IPS DF 4.7 (cell line): ENCODE measurements around the gene CC2D1A.

Source experiments
- DNase-seq: peaks from one replicate; pipeline ENCODE4 v3.0.0-alpha.2; 2013; ENCODE audit warnings: low spot score; ENCODE audit errors: extremely low read depth

Gene CC2D1A

DNA sequence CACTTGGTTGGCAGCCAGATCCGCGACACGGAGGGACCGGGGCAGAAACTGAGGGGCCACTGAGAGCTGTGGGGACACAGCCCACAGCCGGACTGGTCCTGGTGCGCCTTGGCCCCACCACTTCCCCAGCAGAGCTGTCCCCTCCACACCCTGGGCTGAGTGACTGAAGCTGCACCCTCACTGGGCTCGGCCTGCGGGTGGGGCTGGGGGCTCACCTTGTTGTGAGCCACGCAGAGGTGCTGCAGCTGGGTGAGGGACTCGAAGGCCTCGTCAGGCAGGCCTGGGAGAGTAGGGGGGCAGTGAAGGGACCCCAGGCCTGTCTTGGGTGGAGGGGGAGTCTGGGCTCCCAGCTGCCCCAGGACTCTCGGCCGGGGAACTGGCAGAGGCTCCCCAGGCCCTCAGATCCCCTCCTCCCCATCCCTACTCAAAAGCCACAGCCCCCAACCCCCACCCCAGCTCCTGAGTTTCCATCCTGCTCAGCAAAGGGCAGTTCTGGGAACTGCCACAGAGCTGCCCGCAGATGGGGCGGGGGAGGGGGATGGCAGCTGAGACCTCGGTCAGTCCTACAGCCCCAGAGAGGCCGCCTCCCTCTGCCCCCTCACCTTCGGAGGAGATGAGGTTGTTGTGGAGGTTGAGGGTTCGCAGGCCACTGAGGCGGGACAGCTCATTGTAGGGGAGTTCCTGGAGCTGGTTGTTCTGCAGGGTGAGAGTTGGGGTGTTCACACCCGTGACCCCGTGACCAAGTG is 29.9 kb downstream of the CC2D1A start:
- no peak for DNase-seq

DNA sequence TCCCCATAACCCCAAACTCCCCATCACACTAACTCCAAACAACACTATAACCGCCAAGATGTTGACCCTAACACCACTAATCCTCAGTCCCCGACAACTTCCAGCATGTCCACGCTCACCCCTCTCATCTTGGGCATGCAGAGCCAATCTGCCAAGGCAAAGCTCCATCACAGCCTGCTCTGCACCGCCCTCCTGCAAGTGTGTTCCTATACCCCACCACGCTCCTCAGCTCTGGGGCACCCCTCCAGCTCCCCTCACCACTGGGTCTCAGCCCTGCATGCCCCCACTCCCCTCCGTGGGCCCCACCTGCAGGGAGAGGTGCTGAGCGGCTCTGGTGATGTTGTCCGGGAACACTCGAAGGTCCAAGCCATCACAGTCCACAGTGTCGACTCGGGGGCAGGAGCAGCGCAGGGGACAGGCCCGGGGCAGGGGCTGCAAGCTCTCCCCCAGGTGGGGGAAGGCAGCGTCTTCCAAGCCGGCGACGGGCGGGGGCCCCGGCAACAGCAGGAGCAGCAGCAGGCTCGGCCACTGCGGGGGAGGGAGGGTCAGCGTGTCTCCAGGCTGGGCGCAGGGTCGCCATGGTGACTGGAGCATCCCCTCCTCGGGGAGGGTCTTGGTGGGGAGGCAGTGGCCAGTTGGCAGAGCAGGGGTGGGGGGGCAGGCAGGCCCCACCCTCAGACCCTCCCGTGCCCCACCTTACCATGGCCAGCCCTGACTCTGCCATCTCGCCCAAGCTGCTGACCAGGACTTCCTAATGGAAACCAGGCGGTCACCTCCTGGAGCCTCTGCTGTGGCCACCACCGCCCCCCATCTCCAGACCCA is 31.7 kb downstream of the CC2D1A start:
- DNase-seq, result no peak

DNA sequence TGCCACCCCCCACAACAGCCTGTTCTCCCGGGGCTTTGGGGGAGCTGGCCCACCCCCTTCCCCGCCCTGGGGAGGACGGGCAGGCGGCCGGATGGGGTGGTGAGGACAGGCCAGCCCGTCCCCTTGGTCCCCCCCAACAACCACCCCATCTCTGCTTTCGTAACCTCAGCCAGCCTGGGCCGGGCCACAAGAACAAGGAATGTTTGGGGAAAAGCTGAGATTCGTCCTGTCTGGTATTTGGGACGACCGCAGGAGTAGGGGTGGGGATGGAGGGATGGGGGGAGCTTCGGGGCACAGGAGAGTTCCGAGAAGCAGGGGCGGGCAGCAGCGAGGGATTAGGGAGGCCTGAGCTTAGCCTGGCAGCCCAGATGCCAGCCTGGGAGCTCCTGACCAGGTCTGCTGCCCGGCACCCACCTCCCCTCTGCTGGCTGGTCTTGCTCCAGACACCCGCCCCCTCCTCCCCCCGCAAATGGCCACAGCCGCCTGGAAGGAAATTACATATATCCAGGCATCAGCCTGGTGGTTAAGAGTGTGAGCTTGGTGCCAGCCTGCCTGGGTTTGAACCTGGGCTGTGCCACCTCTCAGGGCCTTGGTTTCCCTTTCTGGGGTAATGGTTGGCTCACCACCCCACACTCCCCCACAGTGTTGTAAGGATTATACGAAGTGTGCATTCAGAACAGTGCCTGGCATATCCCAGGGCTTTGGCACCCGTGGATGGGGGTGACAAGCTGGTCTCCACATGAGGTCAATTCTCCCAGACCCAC is 32.5 kb downstream of the CC2D1A start, which contains the start of gene PODNL1:
Gene PODNL1 (minus strand): TSS at position 117 of the 764 bp plus-strand sequence. CDS start 236 bp downstream, outside the sequence.
- DNase-seq, result no peak

DNA sequence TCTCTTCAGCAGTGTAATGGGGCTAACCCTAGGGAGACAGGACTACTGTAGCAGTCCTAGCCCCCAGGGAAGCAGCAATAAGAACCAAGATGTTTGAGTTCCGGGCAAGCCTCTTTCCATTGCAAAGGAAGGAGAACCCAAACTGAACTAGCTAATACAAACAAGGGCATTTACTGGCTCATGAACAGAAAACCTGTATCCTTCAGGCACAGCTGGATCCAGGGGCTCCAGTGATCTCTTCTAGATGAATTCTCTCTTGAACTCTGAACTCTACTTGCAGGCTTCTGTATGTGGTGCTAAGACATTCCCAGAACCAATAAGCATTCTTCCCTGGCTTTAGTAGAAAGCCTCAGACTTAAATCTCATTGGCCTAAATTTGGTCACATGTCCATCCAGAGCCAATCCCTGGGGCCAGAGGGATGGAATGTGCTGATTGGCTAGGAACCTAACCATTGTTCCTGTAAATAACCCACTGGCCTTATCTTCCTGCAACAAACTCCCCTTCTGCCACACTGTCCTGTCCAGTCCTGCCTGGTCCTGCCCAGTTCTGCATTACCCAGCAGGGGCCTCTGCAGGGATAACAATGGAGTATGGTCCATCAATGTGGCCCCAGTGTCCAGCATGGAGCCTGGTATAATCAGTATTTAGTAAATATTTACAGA is 36.2 kb downstream of the CC2D1A start:
- no peak for DNase-seq

DNA sequence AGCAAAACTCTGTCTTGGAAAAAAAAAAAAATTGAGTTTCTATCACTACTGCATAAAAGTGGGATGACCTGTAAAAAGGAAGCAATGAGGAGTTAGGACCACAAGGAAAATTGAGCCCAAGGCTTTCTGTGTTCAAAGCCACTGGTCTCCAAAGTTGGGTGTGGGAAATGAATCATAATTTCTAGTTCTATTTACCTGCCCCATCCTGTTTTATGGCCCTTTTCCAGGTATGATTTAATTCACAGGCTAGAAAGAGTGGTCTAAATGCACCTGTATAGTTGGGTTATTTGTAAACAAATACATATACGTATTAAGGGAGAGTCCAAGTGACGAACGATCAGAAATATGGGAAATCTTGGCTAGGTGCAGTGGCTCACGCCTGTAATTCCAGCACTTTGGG is 40.4 kb downstream of the CC2D1A start:
- DNase-seq, result no peak

DNA sequence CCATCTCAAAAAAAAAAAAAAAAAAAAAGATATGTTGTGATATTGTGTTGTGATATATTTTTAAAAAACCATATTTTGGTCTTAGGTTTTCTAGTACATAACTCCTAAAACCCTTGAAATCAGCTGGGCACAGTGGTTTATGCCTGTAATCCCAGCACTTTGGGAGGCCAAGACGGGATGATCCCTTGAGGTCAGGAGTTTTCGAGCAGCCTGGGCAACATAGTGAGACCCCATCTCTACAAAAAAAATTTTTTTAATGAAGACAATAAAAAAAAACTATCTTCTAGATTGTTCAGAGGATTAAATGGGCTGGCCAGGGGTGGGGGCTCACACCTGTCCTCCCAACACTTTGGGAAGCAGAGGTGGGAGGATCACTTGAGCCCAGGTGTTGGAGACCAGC is 45.0 kb downstream of the CC2D1A start:
- no peak for DNase-seq

DNA sequence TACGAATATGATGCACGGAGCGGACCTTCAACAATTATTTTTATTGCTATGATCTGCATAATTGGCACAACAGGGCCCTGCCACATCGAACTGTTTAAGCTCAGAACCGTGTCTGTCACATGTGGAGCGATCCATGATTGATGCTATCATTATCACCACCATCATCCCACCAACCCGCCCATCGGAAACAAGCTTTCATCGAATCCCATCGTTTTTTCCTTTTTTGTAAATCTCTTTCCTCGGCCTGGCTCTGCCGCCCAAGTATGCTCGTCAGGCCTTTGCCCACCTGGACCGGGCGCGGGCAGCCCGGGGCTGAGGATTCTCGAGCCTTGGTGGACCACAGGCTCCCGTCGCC is 45.8 kb downstream of the CC2D1A start:
- DNase-seq, result no peak

DNA sequence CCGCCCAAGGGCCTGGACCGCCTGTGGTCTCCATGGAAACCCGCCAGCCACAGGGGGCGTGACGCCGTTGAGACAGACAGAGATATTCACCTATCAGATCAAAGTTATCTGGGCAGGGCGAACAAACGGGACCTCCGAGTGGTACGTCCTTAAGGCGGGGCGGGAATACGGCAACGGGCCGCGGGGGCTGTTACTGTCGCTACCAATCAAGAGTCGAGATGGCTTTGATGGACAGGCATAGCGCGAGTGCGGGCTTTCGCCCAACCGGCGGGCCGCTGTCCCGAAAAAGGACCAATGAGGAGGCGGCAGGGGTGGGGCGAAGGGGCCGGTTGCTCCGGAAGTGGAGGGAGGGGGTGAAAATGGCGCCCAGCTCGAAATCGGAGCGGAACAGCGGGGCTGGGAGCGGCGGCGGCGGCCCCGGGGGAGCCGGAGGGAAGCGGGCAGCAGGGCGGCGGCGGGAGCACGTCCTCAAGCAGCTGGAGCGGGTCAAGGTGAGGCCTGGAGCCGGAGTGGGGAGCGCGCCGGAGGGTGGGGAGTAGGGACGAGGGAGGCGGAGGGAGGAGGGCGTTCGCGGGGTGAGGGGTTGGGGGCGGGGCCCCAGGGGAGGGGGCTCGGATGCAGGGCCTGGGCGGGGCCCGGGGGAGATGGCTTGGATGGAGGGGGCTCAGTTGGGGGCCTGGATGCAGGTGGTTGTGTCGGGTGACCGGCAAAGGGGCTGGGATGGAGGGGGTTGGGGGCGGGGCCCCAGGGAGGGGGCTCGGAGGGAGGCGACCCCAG is 46.3 kb downstream of the CC2D1A start, which contains the start of gene DCAF15:
Gene DCAF15 (plus strand): TSS at position 356 of the 777 bp plus-strand sequence. CDS start 4 bp downstream, at position 360.
- DNase-seq, result peak; percentile 95

DNA sequence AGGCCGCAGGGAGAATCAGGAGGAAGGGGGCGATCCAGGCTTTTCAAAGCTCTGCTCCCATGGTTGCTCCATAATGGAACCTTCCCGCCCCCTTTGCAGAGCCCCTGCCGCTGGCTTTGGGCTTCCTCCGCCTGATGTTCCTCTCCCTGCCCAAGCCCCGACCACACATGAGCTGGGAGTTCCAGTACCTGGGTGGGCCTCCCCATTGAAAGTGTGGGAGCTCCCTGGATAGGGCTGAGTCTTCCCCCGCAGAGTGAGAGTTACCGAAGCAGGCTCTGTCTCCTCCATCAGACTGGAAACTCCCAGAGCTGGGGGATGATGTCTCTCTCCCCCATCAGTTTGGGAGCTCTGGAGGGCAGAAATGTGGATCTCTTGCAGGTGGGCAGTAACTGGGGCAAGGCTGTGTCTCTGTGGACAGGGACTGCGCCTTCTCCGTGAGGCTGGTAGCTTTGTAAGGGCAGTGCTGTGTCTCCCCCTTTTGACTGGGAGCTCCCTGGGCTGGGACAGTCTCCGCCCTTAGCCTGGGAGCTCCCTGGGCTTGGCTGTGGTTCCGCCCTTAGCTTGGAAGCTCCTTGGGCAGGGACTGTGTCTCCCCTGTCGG is 47.0 kb downstream of the CC2D1A start:
- DNase-seq, result no peak

DNA sequence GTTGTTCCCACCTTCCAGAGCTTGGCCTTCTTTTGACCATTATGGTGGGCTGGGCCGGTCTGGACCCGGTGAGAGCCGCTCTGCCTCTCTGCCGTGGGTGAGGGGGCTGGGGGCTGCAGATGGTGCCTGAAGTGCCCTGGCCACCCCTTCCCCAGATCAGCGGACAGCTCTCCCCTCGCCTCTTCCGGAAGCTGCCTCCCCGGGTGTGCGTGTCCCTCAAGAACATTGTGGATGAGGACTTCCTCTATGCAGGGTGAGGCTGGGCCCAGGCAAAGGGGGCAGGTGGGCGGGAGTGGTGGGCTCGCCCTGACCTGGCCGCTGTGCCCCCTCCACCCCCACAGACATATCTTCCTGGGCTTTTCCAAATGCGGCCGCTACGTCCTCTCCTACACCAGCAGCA is 48.2 kb downstream of the CC2D1A start:
- DNase-seq, result no peak

DNA sequence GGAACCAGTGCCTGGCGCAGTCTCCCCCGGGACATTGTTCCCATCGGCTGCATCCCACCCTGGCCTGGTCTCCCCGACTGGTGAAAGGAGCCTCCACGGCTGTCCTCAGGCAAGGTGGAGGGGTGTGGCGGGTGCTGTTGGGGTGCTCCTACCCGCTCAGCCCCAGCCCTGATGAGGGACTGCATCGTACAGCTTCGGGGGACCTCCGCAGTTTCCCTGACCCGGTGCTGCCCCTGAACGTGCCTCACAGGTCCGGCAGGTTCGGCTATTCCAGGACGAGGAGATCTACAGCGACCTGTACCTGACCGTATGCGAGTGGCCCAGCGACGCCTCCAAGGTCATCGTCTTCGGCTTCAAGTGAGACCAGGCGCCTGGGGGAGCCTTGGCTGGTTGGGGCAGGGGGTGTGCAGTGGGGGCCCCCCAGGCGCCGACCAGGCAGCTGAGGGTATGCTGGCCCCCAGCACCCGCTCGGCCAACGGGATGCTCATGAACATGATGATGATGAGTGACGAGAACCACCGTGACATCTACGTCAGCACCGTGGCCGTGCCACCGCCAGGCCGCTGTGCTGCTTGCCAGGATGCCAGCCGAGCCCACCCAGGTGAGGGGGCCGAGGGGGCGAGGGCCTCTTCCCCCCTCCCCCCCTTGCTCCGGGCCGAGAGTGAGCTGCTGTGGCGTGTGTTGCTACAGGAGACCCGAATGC is 49.8 kb downstream of the CC2D1A start:
- no peak for DNase-seq

DNA sequence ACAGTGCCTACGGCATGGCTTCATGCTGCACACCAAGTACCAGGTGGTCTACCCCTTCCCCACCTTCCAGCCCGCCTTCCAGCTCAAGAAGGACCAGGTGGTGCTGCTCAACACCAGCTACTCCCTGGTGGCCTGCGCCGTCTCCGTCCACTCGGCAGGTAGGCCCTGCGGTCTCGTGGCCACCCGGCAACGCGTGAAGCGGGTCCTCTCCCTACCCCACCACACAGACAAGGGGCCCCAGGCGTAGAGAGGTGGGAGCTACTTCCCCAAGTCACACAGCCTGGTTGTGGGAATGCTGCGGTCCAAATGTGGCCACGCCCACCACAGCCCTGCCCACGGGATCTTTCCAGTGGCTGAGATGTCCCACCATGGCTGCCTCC is 50.4 kb downstream of the CC2D1A start:
- no peak for DNase-seq

DNA sequence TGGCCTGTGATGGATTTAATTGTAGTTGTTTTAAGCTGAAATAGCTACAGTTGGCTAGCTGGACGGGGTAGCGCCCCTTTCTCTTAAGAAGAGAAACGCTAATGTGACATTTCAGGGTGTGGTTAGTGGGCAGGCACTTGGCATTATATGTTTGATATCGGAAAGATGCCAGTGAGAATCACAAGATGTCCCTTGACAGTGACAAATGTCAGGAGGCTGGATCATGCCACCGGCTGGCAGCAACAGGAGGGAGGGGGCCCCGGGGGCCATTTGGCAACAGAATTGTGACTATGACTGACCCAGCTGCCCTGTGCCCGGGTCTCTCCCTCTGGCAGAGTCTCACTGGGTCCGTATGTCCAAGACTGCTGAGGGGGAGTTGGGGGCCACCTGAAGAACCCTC is 51.0 kb downstream of the CC2D1A start:
- DNase-seq, result no peak

DNA sequence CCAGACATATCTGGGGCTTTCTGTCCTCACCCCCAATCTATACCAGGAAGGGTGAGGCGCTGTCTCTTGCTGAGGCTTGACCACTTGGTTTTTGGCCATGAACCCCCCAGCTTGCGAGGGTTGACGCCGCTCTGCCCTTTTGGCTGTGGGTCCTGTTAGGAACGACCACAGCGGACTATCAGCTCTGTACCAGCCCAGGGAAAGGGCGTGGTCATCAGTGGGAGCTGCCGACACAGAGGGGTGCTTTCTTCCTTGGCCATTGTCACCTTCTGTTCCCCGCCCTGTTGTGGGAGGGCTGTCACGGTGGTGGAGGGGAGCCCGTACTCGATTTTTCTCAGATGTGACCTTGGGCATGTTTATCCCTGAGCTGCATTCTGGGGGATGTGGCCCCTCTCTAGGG is 52.0 kb downstream of the CC2D1A start:
- DNase-seq, result no peak

DNA sequence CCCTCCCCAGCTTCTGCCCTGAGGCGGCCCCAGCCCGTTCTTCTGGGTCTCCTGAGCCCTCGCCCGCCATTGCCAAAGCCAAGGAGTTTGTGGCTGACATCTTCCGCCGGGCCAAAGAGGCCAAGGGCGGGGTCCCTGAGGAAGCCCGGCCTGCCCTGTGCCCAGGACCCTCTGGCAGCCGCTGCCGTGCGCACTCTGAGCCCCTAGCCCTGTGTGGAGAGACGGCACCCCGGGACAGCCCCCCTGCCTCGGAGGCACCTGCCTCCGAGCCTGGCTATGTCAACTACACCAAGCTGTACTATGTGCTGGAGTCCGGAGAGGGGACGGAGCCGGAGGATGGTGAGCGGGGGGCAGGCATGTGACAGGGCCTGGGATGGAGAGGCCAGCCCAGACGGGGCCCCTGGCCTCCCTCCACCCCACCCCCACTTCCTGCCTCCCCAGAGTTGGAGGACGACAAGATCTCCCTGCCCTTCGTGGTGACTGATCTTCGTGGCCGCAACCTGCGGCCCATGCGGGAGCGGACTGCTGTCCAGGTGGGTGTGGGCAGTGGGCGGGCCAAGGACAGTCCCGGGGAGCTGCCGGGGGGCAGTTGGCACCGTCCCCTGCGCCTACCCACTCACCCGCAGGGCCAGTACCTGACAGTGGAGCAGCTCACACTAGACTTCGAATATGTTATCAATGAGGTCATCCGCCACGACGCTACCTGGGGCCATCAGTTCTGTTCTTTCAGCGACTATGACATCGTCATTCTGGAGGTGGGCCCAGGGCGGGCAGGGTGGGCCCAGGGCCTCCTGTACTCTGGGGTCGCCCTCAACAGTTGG is 53.4 kb downstream of the CC2D1A start:
- DNase-seq, result no peak

DNA sequence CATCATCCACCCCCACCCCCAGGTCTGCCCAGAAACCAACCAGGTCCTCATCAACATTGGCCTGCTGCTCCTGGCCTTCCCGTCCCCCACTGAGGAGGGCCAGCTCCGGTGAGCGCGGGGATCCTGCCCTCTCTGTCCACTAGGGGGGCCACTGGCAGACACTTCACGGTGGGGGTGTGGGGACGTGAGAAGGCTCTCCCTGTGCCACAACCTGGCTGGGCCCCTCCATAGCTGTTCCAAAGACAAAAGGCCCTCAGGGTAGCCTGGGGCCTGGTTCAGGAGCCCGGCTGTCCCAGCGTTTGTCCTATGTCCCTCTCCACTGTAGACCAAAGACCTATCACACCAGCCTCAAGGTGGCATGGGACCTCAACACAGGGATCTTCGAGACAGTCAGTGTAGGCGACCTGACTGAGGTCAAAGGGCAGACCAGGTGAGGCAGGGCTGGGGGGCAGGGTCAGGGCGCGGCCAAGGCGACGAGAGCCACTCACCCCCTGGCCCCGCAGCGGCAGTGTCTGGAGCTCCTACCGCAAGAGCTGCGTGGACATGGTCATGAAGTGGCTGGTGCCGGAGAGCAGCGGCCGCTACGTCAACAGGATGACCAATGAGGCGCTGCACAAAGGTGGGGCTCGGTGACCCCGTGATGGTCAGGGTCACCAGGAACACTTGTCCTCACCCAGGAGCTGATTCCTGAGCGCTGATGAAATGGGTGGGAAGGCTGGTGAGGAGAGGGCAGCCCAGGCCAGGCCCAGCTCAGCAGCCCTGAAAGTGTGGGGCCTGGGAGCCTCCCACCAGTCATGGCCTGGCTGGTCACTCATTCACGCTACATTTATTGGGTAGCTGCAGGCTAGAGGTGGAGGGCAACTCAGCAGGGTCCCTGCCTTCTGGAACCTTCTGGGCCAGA is 54.2 kb downstream of the CC2D1A start:
- DNase-seq, result no peak

DNA sequence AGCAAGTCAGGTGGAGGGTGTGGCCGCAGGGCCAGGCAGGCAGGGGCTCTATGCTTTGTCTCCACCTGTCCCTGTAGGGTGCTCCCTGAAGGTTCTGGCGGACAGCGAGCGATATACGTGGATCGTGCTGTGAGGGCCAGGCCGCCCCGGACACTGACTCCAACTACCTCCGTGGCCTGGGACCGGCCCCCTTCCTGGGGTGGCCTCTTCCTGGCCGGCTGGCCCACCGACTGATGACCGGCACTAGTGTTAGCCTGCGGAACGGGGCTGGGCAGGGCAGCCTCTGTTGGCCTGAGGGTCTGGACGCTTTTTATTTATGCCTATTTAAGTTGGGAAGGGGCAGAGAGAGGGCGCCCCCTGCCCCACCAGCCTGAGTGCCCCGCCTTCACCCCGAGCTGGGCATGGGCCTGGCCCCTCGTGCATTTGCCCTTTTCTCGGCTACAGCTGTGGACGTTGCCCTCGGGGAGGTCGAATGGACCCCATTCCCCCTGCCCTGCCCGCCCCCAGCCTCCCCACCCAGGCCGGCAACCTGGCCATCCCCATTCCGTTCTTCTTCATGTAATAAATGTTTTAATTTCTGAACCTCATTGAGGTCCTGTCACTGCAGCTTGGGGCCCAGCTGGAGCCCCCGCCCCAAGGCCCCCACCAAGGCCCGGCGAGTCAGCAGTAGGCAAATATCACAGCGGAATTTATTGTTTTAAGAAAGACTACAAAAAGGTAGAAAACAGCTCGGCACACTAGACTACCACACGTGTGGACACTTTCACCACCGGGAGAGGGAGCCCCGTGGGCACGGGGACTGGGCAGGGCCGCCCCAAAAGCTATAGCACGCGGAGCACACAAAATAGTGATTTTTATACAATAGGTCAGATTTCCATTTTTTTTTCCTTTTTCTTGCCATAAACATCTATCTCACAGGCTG is 55.1 kb downstream of the CC2D1A start:
- DNase-seq, result no peak
